HG03354 (cell line): ENCODE measurements around the gene MOBP.
"Not testable (repeated sequence)": the region's sequence is repeated elsewhere in the genome, so short reads cannot be mapped to it uniquely, and the experiment has no call there.

Experiments
- ATAC-seq: cut with Tn5 transposase; IDR thresholded peaks from one replicate; pipeline ENCODE4 v1.9.1; 2021; ENCODE audit warnings: mild to moderate bottlenecking; ENCODE audit not compliant: unreplicated experiment, poor library complexity, severe bottlenecking

MOBP gene, protein sequence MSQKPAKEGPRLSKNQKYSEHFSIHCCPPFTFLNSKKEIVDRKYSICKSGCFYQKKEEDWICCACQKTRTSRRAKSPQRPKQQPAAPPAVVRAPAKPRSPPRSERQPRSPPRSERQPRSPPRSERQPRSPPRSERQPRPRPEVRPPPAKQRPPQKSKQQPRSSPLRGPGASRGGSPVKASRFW

DNA sequence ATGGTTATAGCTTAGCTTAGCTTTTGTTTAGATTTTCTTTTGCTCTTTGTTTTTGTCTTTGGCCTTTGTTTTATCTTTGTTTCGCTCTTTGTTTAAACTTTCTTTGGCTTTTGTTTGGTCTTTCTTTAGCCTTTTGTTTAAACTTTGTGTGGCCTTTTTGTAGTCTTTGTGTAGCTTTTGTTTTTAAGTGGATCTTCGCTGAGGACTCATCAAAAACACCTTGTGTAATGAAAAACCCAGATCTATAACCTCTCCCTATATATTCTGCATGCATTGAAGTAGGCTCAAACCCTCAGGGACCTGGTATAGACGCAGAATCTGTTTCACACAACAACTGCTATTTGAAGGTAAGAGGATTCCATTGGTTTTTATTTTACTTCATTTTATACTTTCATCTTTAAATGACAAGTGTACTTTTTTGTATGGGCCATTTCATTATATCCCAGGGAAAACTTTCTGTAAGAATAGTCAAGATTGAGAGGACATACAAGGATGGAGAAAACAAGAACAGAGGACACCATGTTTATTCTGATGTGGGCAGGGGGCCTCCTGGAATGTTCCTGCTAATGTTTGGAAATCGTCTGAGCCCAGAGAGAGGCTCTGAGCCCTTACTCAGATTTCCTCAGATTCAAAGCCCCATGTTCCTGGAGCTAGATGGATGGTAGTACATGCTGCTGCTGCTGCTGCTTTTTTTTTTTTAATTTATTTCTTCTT is at the start of gene MOBP:
Gene MOBP, plus strand, starts transcription at position 287 of the 714 bp plus-strand sequence. CDS start 34,390 bp downstream, outside the sequence.
- no peak for ATAC-seq

DNA sequence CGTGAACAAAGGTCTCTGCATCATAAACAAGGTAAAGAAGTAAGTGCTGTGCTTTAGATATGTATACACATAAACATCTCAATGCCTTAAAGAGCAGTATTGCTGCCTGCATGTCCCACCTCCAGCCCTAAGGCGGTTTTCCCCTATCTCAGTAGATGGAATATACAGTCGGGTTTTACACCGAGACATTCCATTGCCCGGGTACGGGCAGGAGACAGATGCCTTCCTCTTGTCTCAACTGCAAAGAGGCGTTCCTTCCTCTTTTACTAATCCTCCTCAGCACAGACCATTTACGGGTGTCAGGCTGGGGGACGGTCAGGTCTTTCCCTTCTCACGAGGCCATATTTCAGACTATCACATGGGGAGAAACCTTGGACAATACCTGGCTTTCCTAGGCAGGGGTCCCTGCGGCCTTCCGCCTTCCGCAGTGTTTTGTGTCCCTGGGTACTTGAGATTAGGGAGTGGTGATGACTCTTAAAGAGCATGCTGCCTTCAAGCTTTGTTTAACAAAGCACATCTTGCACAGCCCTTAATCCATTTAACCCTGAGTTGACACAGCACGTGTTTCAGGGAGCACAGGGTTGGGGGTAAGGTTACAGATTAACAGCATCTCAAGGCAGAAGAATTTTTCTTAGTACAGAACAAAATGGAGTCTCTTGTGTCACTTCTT is 48.8 kb upstream of the MOBP start:
- not testable (repeated sequence) for ATAC-seq

DNA sequence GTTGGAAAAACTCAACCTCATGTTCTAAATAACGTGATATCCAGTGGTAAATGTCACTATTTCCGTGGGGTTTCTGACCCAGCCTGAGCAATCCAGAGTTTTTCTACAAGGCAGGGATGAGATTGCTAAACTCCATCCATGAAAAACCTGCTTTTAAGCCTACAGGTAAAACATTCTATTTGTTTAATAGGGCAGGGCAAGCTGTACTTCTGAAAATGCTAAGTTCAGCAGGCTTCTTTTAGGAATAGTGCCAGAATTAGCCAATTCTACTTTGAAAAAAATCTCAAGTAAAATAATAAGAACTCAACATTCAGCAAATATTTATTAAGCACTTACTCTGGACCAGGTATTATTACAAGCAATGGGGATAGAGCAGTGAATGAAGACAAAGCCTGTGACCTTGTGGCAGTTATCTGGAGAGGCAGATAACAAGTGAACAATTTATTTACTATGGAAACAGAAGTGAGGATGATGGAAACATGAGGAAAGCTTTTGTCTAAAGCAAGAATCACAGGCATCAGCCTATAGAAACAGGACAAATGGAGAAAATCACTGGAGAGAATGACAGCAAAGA is 47.7 kb upstream of the MOBP start:
- ATAC-seq, result no peak

DNA sequence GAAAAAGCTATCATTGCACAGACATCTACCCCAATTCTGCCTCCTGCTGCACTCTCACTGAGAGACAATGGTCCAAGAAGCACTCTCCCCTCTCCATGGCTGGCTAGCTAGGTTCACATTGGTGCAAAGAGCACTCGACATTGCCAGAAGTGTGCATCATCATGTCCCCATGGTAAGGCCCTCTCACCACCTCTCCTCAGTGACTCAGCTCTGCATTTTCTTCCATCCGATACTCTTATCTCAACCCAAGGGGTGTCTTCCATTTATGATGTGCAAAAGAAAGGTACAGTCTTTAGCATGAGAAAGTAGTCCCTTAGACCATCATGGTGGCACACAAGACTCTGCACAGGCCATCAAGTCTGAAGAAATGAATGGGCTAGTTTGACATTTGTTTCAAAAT is 46.9 kb upstream of the MOBP start:
- no peak for ATAC-seq

DNA sequence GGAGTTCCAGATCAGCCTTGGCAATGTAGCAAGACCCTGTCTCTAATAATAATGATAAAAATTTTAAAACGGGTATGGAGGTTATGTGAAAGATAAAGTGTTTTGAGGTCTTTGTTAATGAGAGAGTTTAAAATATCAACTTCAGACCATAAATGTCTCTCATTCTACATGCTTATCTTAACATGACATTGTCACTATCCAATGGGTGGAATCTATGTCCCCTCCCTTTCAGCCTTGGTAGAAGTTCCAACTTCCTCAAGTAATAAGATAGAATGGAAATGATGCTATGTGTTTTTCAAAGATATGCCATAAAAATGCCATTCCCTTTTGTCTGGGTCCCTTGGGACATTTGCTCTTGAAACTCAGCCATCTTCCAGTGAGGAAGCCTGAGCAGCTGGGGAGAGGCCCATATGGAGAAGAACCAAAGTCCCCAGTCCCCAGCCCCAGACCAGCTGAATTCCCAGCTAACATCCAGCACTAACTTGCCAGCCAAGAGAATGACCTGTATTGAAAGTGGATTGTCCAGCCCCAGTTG is 44.0 kb upstream of the MOBP start:
- no peak for ATAC-seq

DNA sequence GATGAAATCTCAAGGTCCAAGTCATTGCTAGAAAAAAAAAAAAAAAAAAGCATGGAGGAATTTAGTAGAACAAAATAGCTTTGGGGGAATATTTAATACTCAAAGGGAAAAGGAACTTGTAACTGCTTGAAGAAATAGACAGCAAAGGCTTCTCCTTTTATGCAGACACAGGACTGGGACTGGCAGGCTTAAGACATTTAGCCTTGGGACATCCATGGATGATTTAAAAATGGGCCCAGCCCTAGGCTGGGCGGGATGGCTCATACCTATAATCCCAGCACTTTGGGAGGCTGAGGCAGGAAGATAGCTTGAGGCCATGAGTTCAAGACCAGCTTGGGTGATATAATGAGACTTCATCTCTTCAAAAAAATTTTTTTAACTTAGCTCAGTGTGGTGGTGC is 41.2 kb upstream of the MOBP start:
- no peak for ATAC-seq

DNA sequence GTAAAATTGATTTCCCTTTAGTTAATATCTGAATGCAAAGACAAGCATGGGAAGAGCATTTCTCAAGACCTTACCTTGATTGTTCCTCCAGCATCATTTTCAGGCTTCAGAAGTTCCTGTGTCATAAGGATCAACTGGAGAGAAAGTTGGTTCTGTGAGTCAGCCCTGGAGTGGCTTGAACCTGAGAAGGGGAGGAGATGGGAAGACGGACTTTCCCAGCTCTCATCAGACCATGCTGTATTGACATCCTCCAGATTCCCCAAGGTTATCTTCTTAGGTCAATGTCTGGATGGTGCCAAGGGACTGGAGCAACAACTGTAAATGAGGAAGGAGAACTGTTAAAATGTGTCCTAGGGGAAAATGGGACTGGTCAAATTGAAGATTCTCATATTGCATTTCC is 40.0 kb upstream of the MOBP start:
- no peak for ATAC-seq

DNA sequence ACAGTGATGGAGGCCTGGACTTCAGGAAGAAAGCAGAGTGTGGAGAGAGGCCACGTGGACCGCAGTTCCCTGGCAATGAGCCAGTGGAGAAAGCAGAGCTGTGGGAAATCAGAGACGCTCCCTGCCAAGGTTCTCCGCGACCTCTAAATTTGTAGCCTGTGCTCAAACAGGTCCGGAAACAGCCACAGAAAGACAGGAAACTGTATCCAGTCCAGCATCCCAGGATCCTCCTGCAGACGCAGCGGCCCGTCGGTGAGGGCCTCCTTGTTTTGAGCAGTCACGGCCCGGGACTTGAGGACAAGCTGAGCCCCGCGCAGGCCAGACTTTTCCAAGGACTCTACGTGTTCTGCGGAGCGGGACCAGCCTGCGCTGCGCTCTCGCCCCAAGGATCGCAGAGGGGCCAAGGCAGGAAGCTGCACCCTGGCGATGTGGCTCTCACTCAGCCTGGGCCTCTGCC is 38.7 kb upstream of the MOBP start:
- no peak for ATAC-seq

DNA sequence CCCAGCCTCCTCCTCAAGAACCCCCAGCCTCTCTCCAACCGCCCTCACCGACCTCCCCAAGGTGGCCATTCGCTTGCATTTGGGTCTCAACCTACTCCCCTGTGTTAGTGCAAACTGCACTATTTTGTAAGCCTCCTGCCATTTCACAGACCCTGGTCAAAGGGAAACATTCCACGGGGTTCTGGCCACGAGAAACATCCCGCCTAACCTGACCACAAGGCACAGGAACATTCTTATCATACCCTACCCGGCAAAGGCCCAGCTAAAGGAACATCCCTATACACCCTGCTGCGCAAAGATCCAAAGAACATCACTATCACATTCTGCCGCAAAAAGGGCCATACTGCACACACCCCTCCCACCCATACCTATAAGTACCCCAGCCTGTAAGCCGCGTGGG is 38.0 kb upstream of the MOBP start:
- no peak for ATAC-seq

DNA sequence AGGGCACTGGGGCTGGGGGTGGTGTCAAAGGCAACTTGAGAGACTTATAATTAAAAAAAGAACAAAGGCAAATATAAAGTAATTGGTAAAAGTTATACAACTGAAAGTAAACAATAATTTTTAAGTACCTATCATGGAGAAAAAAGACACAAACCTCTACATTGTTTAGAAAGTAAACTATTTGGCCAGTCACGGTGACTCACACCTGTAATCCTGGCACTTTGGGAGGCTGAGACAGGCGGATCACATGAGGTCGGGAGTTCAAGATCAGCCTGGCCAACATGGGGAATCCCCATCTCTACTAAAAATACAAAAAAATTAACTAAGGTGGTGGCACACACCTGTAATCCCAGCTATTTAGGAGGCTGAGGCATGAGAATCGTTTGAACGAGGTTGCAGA is 35.1 kb upstream of the MOBP start:
- no peak for ATAC-seq

DNA sequence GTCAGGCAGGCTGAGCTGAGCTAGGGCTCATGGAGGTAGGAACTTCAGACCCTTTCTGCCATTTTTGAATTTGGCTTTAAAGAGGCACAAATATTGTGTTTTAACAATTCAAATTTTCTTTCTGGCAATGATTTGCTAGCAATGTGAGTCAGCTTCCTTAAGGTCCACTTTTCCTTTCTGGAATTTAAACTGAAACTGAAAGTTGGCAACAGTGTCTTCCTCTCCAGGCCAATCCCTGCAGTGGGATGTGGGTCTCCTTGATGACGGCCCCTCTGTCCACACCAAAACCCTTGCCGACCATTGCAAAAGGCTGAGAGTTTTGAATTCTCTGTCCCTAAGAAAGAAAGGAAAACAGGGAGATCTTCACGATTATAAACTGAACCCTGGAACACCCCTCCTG is 33.8 kb upstream of the MOBP start:
- no peak for ATAC-seq

DNA sequence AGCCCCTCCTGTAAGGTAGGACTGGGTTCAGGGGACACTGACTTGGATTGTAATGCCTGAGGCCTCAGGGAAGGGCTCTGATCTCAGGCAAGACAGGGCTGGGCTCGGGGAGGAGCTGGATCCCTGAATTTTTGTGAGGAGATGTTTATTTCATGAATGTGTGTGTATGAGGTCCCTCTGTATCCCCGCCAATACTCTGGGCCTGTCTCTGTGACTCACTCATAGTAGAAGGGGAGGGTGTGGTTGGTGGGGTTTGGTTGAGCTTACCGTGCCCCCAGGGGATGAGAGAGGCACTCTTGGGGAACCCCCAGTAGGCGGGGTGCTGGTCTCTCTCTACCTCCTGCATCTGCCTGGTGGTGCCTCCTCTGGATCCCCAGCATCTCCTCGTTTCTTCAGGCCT is 32.9 kb upstream of the MOBP start:
- ATAC-seq, result peak; percentile 82

DNA sequence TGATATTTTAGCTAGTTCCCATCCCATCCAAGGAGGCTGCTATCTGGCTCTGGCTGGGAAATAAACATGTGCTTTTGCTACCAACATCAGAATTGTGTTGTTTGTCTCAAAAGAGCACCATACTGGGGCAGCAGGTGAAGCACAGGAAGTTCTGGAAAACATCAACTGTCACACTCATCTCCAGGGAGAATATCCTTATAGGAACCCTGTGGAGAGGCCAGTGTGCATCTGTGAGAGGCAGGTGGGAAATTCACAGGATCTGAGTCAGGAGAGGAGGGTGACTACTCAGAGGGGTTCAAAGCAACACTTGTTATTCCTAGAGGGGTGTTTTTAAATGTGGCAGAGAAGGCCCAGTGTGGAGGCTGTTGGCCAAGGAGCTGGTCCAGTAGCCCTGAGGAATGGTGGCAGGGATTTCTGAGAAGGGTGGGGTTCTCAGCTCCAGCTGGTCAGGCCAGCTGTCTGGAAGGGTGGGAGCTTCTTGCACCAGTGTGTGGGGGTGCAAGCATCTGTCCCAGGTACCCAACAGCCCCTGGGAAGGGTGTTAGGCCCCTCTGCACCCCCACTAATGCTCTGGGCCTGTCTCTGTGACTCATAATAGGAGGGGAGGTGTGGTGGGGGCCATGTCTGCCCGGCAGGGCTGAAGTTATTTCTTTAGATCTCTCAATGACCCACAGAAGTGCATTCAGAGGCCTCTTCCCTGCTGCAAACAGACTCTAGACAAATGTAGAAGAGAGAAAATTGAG is 32.3 kb upstream of the MOBP start:
- ATAC-seq, result no peak

DNA sequence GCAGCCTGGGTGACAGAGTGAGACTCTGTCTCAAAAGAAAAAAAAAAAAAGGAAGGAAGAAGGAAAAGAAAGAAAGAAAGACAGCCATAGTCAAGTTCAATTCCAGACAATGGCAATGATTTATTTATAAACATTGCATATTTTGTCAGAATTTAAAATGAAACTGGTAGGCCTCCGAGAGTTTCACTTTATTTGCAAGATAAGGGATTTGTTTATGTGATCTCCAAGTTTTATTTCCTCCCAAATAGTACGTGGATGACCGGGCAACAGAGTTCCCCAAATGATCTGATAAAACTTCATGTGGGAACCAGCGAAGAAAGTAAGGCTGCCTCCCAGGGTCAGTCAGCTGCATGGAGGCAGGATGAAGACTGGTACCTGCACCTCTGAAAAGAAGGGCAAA is 28.6 kb upstream of the MOBP start:
- ATAC-seq, result no peak

DNA sequence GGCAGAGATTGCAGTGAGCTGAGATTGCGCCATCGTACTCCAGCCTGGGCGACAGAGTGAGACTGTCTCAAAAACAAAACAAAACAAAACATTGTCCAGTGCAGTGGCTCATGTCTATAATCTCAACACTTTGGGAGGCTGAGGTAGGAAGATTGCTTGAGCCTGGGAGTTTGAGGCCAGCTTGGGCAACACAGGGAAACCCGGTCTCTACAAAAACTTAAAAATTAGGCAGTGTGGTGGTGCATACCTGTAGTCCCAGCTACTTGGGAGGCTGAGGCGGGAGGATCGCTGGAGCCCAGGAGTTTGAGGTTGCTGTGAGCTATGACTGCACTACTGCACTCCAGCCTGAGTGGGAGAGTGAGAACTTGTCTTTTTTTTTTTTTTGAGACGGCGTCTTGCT is 27.2 kb upstream of the MOBP start:
- ATAC-seq, result no peak

DNA sequence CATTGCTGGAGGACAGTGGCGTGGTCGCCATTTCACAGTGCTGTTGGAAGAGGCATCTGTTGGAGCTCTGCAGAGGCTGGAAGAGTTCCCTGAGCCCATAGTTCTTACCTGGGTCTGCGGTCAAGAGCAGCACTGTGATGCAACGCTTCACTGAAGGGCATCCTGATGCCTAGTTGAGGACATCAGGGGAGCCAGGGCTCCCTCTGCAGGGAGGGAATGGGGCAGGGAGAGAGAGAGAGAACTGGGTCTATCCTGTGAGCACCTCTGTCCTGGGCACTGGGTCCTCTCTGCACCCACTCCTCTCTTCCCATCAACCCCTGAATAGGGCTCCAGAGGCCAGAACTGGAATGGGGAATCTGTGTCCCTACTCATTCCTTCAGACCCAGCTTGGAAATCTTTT is 23.9 kb upstream of the MOBP start:
- no peak for ATAC-seq

DNA sequence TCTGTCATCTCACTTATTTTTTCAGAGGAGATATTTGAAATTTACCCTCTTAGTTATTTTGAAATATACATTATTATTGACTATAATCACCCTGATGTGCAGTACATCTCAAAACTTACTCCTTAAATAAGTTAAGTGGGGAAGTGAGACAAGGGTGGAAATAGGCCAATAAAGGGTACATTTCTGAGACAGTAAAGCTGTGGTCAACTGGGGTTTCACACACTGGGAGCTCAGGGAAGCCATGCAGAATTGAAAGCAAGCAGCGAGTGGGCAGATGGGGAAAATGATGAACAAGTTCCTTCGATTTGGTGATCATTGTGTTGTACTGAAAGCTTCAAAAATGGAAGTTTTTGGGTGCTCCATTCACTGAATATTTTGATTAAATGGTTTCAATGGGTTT is 21.6 kb upstream of the MOBP start:
- no peak for ATAC-seq

DNA sequence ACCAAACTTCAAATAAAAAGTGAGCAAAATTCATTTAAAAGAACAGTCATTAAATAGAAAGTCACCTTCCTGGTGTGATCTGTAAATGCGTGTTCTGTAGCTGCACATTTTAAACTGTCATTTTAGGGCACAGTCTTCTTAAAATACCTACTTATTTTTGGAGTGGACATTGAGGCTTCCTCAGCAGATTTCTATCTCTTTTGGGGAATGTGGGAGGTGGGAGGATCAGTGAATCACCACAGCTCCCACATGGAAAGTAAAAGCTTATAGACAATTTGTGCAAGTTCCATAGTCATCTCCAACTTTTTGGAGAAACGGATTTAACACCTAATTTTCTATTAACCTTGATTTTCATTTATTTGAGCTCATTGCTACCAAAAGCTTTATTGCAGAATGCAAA is 21.0 kb upstream of the MOBP start:
- ATAC-seq, result no peak

DNA sequence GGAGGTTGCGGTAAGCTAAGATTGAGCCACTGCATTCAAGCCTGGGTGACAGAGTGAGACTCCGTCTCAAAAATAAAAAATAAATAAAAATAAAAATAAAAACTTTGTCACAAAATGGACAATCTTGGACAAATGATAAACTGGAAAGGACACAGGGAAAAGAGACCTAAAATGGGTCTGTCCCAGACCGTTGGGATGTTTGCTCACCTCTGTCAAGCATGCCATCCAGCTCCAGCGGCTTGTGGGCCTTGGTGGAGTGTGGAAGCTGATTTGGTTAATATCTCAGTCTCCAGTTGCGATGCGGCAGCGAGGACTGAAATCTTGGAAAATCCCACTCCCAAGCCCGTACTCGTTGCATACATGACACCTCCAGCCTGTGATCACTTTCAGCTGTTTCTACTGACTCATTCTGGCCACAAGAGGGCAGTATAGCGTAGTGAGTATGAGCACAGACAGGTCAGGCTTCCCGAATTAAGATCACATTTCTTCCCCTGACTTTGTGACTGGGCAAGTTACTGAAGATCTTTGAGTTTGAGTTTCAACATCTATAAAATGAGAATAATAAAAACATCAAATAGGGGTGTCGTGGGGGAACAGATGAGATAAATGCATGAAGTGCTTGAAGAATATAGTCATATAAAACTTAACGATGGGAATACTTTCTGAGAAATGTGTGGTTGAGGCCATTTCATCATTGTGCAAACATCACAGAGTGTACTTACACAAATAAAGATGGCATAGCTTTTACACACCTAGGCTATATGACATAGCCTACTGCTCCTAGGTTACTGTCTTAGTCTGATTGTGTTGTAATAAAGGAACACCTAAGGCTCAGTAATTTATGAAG is 19.6 kb upstream of the MOBP start:
- ATAC-seq, result peak; percentile 91
